K562 (cell line): ENCODE results near the gene NUTF2. TPM values are rescaled to one million over a fixed set of nuclear protein-coding genes. Genes with fewer than 3 reads are reported as not detected.

ENCODE experiments used
- EP300 ChIP-seq: IDR thresholded peaks from 2 replicates; pipeline ENCODE4 v1.6.1; 2012; ENCODE audit warnings: low read length, improper control_type of control experiment
- GTF2E2 ChIP-seq: fragments of 200-800 bp; sonication (Bioruptor generic); IDR thresholded peaks from 2 replicates; pipeline ENCODE4 v1.6.1; 2016; ENCODE audit warnings: missing genetic modification characterization, missing compliant biosample characterization
- HNRNPL ChIP-seq: fragments of 200-400 bp; formaldehyde crosslinking; IDR thresholded peaks from 2 replicates; pipeline ENCODE4 v1.6.1; 2017; ENCODE audit warnings: low read depth, mild to moderate bottlenecking, low read length
- MTA3 ChIP-seq: fragments of 450-650 bp; formaldehyde crosslinking; IDR thresholded peaks from 2 replicates; pipeline ENCODE4 v1.6.1; 2017; ENCODE audit warnings: mild to moderate bottlenecking, borderline replicate concordance
- NCOA2 ChIP-seq, 2 experiments: fragments of 450-650 bp; IDR thresholded peaks; 2 replicates each; pipeline ENCODE4 v1.6.1; 2018; ENCODE audit warnings: mild to moderate bottlenecking in 2 of 2, moderate library complexity in 1 of 2; ENCODE audit not compliant: partially characterized antibody in 2 of 2
- NCOA6 ChIP-seq: fragments of 450-650 bp; IDR thresholded peaks from 2 replicates; pipeline ENCODE4 v1.6.1; 2017; ENCODE audit warnings: mild to moderate bottlenecking
- SIRT6 ChIP-seq: IDR thresholded peaks from one replicate; pipeline ENCODE4 v1.6.1; 2012; ENCODE audit warnings: low read depth, mild to moderate bottlenecking, control low read depth, inconsistent platforms, low read length, moderate library complexity
- ZNF23 ChIP-seq: fragments of 250-450 bp; sonication (Bioruptor Pico); IDR thresholded peaks from 2 replicates; pipeline ENCODE4 v1.4.0; 2020; ENCODE audit warnings: mild to moderate bottlenecking
- polyA plus RNA-seq, 8 experiments: library from polyadenylated mRNA; depleted of rRNA in 4 of 8; stranded (reverse) in 5 of 8; unstranded in 3 of 8; fragments of >200 nt; fragmentation: Nextera tagmentation in 2 of 8; fragmentation: Illumina TruSeq in 1 of 8; extraction: Ambion mirVana in 2 of 8; extraction: Trizol in 1 of 8; gene quantifications; 2 replicates each; pipeline versions ENCODE4 v1.2.1 to v1.2.3, GENCODE V29; 2011 to 2014; ENCODE audit warnings: inconsistent platforms in 1 of 8, missing spikeins in 1 of 8
- total RNA-seq, 7 experiments: library from RNA; depleted of rRNA in 6 of 7; stranded (reverse); fragments of >200 nt in 6 of 7; fragmentation: Illumina TruSeq in 2 of 7; extraction: Trizol in 2 of 7; gene quantifications; 2 replicates each; pipeline versions ENCODE4 v1.2.1 to v1.2.3, GENCODE V29; 2011 to 2021; ENCODE audit warnings: low replicate concordance in 1 of 7
- TF ChIP-seq, protein P1 (sequence below): IDR thresholded peaks from 2 replicates; pipeline ENCODE4 v1.6.1; 2011; ENCODE audit warnings: borderline replicate concordance, low read depth, mild to moderate bottlenecking, moderate library complexity, low read length; ENCODE audit not compliant: insufficient read depth, poor library complexity, severe bottlenecking
- TF ChIP-seq, protein P2 (sequence below): IDR thresholded peaks from 2 replicates; pipeline ENCODE4 v1.6.1; 2012; ENCODE audit warnings: low read depth, low read length, improper control_type of control experiment, borderline replicate concordance
- TF ChIP-seq, protein P3 (sequence below): fragments of 250-450 bp; sonication (Bioruptor Pico); IDR thresholded peaks from 2 replicates; pipeline ENCODE4 v1.4.0; 2020; ENCODE audit warnings: borderline replicate concordance
- TF ChIP-seq, protein P4 (sequence below): fragments of 200-800 bp; sonication (Bioruptor generic); IDR thresholded peaks from 2 replicates; pipeline ENCODE4 v1.6.1; 2016; ENCODE audit warnings: missing genetic modification characterization, missing compliant biosample characterization
- TF ChIP-seq, protein P5 (sequence below): sonication (generic); formaldehyde crosslinking; IDR thresholded peaks from 2 replicates; pipeline ENCODE4 v1.8.0; 2022; ENCODE audit warnings: mild to moderate bottlenecking, missing genetic modification reagents

Gene NUTF2
- total and polyA plus RNA-seq, 9 of the 15 experiments (the other 6 are each of a cell fraction or from before 2014, with no cell fraction given) = 106 to 248 (median 147) TPM

DNA sequence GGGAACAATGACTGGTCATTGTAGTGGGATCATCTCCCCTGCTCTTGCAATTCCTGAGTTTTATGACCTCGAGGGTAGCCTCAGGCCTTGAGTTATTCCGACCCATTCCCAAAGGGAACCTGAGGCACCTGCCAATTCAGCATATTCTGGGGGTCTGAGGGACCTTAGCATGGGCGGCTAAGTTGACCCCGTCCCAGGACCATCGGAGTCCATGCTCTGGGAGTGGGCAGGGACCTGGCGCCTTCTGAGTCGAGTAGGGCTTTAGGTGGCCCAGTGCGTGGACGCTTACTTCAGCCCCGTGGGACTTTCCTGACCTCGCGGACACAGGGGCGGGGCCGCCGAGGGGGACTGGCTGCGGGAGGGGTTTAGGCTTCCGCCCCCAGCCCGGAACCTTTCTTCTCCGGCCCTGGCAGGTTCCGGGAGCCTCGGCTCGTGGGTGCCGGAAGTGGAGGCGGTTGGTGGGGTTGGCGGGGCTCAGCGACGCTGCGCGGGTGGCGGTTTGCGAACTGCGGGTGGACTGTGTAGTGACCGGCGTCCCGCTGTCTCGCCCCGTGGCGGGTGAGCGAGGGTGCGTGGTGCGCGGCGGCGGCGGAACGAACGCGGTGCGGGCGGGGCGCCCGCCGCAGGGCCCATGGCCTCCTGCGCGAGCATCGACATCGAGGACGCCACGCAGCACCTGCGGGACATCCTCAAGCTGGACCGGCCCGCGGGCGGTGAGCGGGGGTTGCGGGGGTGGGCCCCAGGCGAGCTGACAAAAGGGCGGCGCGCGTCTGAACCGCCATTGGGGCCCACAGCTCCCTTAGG lies 26.1 kb downstream of the NUTF2 start, which contains the start of gene EDC4 (continued):
- TF ChIP-seq SIRT6 = no peak
- peak; percentile 76; the same call in 1 of the 2 replicates for TF ChIP-seq MTA3
- no peak for TF ChIP-seq GTF2E2 (tag)
- TF ChIP-seq, protein P1, sequence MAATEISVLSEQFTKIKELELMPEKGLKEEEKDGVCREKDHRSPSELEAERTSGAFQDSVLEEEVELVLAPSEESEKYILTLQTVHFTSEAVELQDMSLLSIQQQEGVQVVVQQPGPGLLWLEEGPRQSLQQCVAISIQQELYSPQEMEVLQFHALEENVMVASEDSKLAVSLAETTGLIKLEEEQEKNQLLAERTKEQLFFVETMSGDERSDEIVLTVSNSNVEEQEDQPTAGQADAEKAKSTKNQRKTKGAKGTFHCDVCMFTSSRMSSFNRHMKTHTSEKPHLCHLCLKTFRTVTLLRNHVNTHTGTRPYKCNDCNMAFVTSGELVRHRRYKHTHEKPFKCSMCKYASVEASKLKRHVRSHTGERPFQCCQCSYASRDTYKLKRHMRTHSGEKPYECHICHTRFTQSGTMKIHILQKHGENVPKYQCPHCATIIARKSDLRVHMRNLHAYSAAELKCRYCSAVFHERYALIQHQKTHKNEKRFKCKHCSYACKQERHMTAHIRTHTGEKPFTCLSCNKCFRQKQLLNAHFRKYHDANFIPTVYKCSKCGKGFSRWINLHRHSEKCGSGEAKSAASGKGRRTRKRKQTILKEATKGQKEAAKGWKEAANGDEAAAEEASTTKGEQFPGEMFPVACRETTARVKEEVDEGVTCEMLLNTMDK = no peak
- no peak for TF ChIP-seq NCOA2 (IDR thresholded peaks at IDR 0.05; ENCODE audit: partially characterized antibody in 2 of 2)
- TF ChIP-seq, protein P2, sequence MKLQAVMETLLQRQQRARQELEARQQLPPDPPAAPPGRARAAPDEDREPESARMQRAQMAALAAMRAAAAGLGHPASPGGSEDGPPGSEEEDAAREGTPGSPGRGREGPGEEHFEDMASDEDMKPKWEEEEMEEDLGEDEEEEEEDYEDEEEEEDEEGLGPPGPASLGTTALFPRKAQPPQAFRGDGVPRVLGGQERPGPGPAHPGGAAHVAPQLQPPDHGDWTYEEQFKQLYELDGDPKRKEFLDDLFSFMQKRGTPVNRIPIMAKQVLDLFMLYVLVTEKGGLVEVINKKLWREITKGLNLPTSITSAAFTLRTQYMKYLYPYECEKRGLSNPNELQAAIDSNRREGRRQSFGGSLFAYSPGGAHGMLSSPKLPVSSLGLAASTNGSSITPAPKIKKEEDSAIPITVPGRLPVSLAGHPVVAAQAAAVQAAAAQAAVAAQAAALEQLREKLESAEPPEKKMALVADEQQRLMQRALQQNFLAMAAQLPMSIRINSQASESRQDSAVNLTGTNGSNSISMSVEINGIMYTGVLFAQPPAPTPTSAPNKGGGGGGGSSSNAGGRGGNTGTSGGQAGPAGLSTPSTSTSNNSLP = peak; percentile 67
- TF ChIP-seq HNRNPL = no peak
- TF ChIP-seq EP300 = peak; percentile 66
- TF ChIP-seq, protein P3, sequence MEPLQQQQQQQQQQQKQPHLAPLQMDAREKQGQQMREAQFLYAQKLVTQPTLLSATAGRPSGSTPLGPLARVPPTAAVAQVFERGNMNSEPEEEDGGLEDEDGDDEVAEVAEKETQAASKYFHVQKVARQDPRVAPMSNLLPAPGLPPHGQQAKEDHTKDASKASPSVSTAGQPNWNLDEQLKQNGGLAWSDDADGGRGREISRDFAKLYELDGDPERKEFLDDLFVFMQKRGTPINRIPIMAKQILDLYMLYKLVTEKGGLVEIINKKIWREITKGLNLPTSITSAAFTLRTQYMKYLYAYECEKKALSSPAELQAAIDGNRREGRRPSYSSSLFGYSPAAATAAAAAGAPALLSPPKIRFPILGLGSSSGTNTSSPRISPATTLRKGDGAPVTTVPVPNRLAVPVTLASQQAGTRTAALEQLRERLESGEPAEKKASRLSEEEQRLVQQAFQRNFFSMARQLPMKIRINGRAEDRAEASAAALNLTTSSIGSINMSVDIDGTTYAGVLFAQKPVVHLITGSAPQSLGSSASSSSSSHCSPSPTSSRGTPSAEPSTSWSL (CRISPR knock-in tag) = no peak
- TF ChIP-seq, protein P4, sequence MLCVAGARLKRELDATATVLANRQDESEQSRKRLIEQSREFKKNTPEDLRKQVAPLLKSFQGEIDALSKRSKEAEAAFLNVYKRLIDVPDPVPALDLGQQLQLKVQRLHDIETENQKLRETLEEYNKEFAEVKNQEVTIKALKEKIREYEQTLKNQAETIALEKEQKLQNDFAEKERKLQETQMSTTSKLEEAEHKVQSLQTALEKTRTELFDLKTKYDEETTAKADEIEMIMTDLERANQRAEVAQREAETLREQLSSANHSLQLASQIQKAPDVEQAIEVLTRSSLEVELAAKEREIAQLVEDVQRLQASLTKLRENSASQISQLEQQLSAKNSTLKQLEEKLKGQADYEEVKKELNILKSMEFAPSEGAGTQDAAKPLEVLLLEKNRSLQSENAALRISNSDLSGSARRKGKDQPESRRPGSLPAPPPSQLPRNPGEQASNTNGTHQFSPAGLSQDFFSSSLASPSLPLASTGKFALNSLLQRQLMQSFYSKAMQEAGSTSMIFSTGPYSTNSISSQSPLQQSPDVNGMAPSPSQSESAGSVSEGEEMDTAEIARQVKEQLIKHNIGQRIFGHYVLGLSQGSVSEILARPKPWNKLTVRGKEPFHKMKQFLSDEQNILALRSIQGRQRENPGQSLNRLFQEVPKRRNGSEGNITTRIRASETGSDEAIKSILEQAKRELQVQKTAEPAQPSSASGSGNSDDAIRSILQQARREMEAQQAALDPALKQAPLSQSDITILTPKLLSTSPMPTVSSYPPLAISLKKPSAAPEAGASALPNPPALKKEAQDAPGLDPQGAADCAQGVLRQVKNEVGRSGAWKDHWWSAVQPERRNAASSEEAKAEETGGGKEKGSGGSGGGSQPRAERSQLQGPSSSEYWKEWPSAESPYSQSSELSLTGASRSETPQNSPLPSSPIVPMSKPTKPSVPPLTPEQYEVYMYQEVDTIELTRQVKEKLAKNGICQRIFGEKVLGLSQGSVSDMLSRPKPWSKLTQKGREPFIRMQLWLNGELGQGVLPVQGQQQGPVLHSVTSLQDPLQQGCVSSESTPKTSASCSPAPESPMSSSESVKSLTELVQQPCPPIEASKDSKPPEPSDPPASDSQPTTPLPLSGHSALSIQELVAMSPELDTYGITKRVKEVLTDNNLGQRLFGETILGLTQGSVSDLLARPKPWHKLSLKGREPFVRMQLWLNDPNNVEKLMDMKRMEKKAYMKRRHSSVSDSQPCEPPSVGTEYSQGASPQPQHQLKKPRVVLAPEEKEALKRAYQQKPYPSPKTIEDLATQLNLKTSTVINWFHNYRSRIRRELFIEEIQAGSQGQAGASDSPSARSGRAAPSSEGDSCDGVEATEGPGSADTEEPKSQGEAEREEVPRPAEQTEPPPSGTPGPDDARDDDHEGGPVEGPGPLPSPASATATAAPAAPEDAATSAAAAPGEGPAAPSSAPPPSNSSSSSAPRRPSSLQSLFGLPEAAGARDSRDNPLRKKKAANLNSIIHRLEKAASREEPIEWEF = no peak
- TF ChIP-seq, protein P5, sequence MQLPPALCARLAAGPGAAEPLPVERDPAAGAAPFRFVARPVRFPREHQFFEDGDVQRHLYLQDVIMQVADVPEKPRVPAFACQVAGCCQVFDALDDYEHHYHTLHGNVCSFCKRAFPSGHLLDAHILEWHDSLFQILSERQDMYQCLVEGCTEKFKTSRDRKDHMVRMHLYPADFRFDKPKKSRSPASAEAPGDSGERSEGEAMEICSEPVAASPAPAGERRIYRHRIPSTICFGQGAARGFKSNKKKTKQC = peak; percentile 64; the same call in 1 of the 2 replicates
- no peak for TF ChIP-seq ZNF23 (CRISPR knock-in tag)
- TF ChIP-seq NCOA6 = no peak
